Bone marrow (tissue), 2 donors: Measurements from ENCODE around the gene ZCWPW2.

Source experiments
- DNase-seq, 2 donors: peaks; one replicate each; lab custom pipeline; 2025; lab: John Stamatoyannopoulos, UW

ZCWPW2 gene

GRCh38 chr3:28376424-28376823, 27.9 kb downstream of the ZCWPW2 start:
- no peak for DNase-seq

GRCh38 chr3:28386049-28386448, 37.5 kb downstream of the ZCWPW2 start:
- DNase-seq, result no peak

- DNase-seq, result no peak
Measured at GRCh38 chr3:28388978-28389377, 40.5 kb downstream of the ZCWPW2 start.

GRCh38 chr3:28399206-28399605, 50.7 kb downstream of the ZCWPW2 start:
- no peak for DNase-seq

GRCh38 chr3:28406241-28406640, 57.7 kb downstream of the ZCWPW2 start:
- DNase-seq, result no peak

- DNase-seq, result no peak
Measured at GRCh38 chr3:28449398-28449797, 100.9 kb downstream of the ZCWPW2 start.

- no peak for DNase-seq
Measured at GRCh38 chr3:28462866-28463265, 114.3 kb downstream of the ZCWPW2 start.

GRCh38 chr3:28467414-28467813, 118.9 kb downstream of the ZCWPW2 start:
- no peak for DNase-seq

GRCh38 chr3:28476194-28476593, 127.7 kb downstream of the ZCWPW2 start:
- DNase-seq, result no peak

- no peak for DNase-seq
Measured at GRCh38 chr3:28476764-28477163, 128.2 kb downstream of the ZCWPW2 start.

- DNase-seq, result no peak
Measured at GRCh38 chr3:28485164-28485563, 136.6 kb downstream of the ZCWPW2 start.

GRCh38 chr3:28495301-28495700, 146.8 kb downstream of the ZCWPW2 start:
- no peak for DNase-seq

GRCh38 chr3:28502397-28502937, 153.9 kb downstream of the ZCWPW2 start:
- no peak for DNase-seq

- no peak for DNase-seq
Measured at GRCh38 chr3:28504976-28505375, 156.5 kb downstream of the ZCWPW2 start.

- DNase-seq, result no peak
Measured at GRCh38 chr3:28521663-28522062, 173.1 kb downstream of the ZCWPW2 start.

GRCh38 chr3:28542351-28542750, 193.8 kb downstream of the ZCWPW2 start:
- DNase-seq, result no peak

- no peak for DNase-seq
Measured at GRCh38 chr3:28544236-28544635, 195.7 kb downstream of the ZCWPW2 start.

- no peak for DNase-seq
Measured at GRCh38 chr3:28544831-28545230, 196.3 kb downstream of the ZCWPW2 start.

- DNase-seq, result no peak
Measured at GRCh38 chr3:28547677-28548076, 199.2 kb downstream of the ZCWPW2 start.

GRCh38 chr3:28553175-28553574, 204.7 kb downstream of the ZCWPW2 start:
- no peak for DNase-seq

- DNase-seq, result no peak
Measured at GRCh38 chr3:28556195-28556594, 207.7 kb downstream of the ZCWPW2 start.

- no peak for DNase-seq
Measured at GRCh38 chr3:28564211-28564610, 215.7 kb downstream of the ZCWPW2 start.

- no peak for DNase-seq
Measured at GRCh38 chr3:28569357-28569756, 220.8 kb downstream of the ZCWPW2 start.

- DNase-seq, result no peak
Measured at GRCh38 chr3:28574036-28574435, 225.5 kb downstream of the ZCWPW2 start.
